ENCODE results near the gene RAB3GAP1. TPM values are rescaled to one million over a fixed set of nuclear protein-coding genes. Genes with fewer than 3 reads are reported as not detected.

RAB3GAP1 gene
- total and polyA plus RNA-seq, 2 experiments from 2014 or later = 19.9 to 35.0 TPM

DNA sequence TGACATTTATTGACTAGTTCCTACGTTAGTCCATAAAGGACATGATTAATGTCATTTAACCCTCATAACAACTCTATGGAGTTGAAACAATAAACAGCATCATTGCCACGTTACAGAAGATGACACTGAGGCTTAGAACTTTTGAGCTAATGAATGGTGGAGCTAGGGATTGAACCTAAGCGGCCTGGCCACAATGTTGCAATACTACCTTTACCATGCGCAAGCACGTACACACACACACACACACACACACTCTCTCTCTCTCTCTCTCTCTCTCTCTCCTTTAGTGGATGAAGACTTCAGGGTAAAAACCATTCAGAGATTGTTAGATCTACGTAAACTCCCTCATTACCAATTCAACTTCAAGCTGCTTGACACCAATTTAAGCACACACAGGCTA is 4.0 kb upstream of the RAB3GAP1 start:
- no peak for TF ChIP-seq CTCF (IDR thresholded peaks at IDR 0.05; ENCODE audit: low read depth, low read length)
- Histone ChIP-seq H3K27ac (no peak overlapping the region), H3K9me3 (ENCODE audit: low read depth) (no peaks in the 10 kb centered on the region), H3K4me1 (ENCODE audit: low read depth) (peaks cover 14% of the 10 kb centered on the region), H3K36me3 (no peaks in the 10 kb centered on the region), H3K27me3 (no peaks in the 10 kb centered on the region), H3K4me3 (no peak overlapping the region)
- DNase-seq (ENCODE audit: low read depth in 1 of 2, low spot score in 1 of 2) = no peak

GRCh38 chr2:135050132-135050531 is 2.0 kb upstream of the RAB3GAP1 start:
- no peak for TF ChIP-seq CTCF (IDR thresholded peaks at IDR 0.05; ENCODE audit: low read depth, low read length)
- Histone ChIP-seq H3K9me3 (ENCODE audit: low read depth) (no peaks in the 10 kb centered on the region), H3K4me3 (no peak overlapping the region), H3K27ac (peak overlapping the region; percentile 74), H3K36me3 (no peaks in the 10 kb centered on the region), H3K4me1 (ENCODE audit: low read depth) (peaks cover 17% of the 10 kb centered on the region), H3K27me3 (no peaks in the 10 kb centered on the region)
- DNase-seq (ENCODE audit: low read depth in 1 of 2, low spot score in 1 of 2) = no peak

DNA sequence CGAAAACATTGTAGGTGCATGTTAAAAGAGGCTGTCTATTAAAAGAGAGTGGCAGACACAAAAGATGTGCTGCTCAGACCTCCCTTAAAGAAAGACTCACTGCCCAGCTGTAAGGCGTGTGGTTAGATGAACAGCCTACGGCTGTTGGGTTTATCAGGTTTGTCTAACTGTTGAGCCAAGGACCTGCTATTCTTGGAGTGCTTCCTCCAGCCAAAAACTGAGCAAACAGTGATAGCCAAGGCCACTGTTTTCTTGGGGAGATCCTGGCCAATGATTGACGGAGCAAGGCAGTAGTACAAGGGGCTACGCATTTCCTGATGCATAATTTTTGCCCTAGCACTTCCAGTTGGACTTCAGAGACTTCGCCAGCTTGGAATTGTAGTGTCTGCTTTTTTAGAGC is 1.4 kb upstream of the RAB3GAP1 start:
- H3K9me3 ChIP-seq (ENCODE audit: low read depth) = no peaks in the 10 kb centered on the region

GRCh38 chr2:135052997-135053474 is 944 bp downstream of the RAB3GAP1 start:
- Histone ChIP-seq H3K36me3 (no peaks in the 10 kb centered on the region), H3K27ac (peak overlapping the region; percentile 96), H3K4me1 (ENCODE audit: low read depth) (peaks cover 17% of the 10 kb centered on the region), H3K9me3 (ENCODE audit: low read depth) (no peaks in the 10 kb centered on the region), H3K4me3 (peak overlapping the region; percentile 76), H3K27me3 (no peaks in the 10 kb centered on the region)
- no peak for DNase-seq (ENCODE audit: low read depth in 1 of 2, low spot score in 1 of 2)
- no peak for TF ChIP-seq CTCF (IDR thresholded peaks at IDR 0.05; ENCODE audit: low read depth, low read length)

More for the DNA sequence above, 1.4 kb upstream of the RAB3GAP1 start:
- Histone ChIP-seq H3K4me1 (ENCODE audit: low read depth) (peaks cover 17% of the 10 kb centered on the region), H3K27ac (peak overlapping the region; percentile 74), H3K4me3 (no peak overlapping the region), H3K27me3 (no peaks in the 10 kb centered on the region), H3K36me3 (no peaks in the 10 kb centered on the region)
- no peak for DNase-seq (ENCODE audit: low read depth in 1 of 2, low spot score in 1 of 2)
- TF ChIP-seq CTCF (IDR thresholded peaks at IDR 0.05; ENCODE audit: low read depth, low read length) = no peak

DNA sequence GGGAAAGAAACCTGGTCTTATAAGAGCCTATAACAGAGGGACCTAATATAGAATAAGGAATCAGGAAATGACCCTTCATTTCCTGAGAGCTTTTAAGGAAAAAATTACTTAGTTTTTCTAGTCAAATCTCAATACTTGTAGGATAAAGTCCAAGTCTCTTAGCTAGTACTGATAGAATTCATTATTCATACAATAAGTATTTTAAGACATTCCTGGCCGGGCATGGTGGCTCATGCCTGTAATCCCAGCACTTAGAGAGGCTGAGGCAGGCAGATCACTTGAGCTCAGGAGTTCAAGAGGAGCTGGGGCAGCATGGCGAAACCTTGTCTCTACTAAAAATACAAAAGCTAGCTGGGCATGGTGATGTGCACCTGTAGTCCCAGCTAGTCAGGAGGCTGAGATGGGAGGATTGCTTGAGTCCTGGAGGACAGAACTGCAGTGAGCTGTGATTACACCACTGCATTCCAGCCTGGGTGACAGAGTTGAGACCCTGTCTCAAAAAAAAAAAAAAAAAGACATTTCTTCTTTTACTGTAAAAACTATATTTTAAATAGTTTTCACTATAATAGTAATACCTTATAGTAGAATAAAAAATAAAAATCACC is 3.2 kb downstream of the RAB3GAP1 start:
- Histone ChIP-seq H3K27me3 (no peaks in the 10 kb centered on the region), H3K36me3 (no peaks in the 10 kb centered on the region), H3K4me1 (ENCODE audit: low read depth) (peaks cover 14% of the 10 kb centered on the region), H3K9me3 (ENCODE audit: low read depth) (no peaks in the 10 kb centered on the region), H3K4me3 (no peak overlapping the region), H3K27ac (no peak overlapping the region)
- peak in 1 of 2 donors; percentile 58 for DNase-seq (ENCODE audit: low read depth in 1 of 2, low spot score in 1 of 2)
- TF ChIP-seq CTCF (IDR thresholded peaks at IDR 0.05; ENCODE audit: low read depth, low read length) = no peak
